22Rv1 (cell line): ENCODE measurements around the gene PCDH15.

Experiments used
- H3K27ac ChIP-seq: fragments of 450-650 bp; 2 replicates; pipeline ENCODE4 v1.5.1; 2017
- CTCF ChIP-seq: fragments of 450-650 bp; IDR thresholded peaks from 2 replicates; pipeline ENCODE4 v1.5.1; 2017; ENCODE audit warnings: mild to moderate bottlenecking
- ZFX ChIP-seq: fragments of 450-650 bp; IDR thresholded peaks from 2 replicates; pipeline ENCODE4 v1.6.1; 2017; ENCODE audit warnings: antibody characterized with exemption, borderline replicate concordance

Gene PCDH15

GRCh38 chr10:53904506-53905241 lies 896.4 kb downstream of the PCDH15 start:
- TF ChIP-seq CTCF, result no peak
- TF ChIP-seq ZFX, result no peak
- no peak overlapping the region for H3K27ac ChIP-seq

- TF ChIP-seq ZFX (no peak), CTCF (no peak)
- H3K27ac ChIP-seq, result no peak overlapping the region
Measured at GRCh38 chr10:53903756-53904155, 897.3 kb downstream of the PCDH15 start.

- no peak for TF ChIP-seq CTCF
- no peak for TF ChIP-seq ZFX
- H3K27ac ChIP-seq, result no peak overlapping the region
Measured at GRCh38 chr10:53899463-53900160, 901.4 kb downstream of the PCDH15 start.

- H3K27ac ChIP-seq, result no peak overlapping the region
- TF ChIP-seq CTCF (no peak), ZFX (no peak)
Measured at GRCh38 chr10:53898532-53898931, 902.5 kb downstream of the PCDH15 start.

GRCh38 chr10:53894145-53894544 lies 906.9 kb downstream of the PCDH15 start:
- H3K27ac ChIP-seq, result no peak overlapping the region
- TF ChIP-seq CTCF (no peak), ZFX (no peak)

- TF ChIP-seq ZFX (no peak), CTCF (no peak)
- H3K27ac ChIP-seq, result no peak overlapping the region
Measured at GRCh38 chr10:53893061-53893460, 908.0 kb downstream of the PCDH15 start.
